Lung (tissue), 12 donors: Measurements from ENCODE around the gene SLC35F3. TPM values are rescaled to one million over a fixed set of nuclear protein-coding genes. Genes with fewer than 3 reads are reported as not detected.

Source experiments
- ATAC-seq: fragments of 200-7000 bp; cut with Tn5 transposase; one replicate; pipeline ENCODE4 v1.9.1; 2020; ENCODE audit warnings: moderate number of reproducible peaks; ENCODE audit not compliant: insufficient read depth, low FRiP score
- DNase-seq, 3 donors: peaks; one replicate each; pipeline ENCODE4 v3.0.0-alpha.2; 2013 to 2017
- H3K27ac ChIP-seq, 2 donors: one replicate each; pipeline ENCODE4 v1.5.1; 2013; ENCODE audit warnings: mild to moderate bottlenecking in 2 of 2, moderate library complexity in 2 of 2, control low read depth in 1 of 2, inconsistent platforms in 1 of 2, low read depth in 1 of 2, low read length in 1 of 2
- H3K27me3 ChIP-seq, 3 donors: one replicate each; pipeline ENCODE4 v1.5.1; 2013; ENCODE audit warnings: low read length in 2 of 3; ENCODE audit not compliant: control insufficient read depth in 3 of 3, insufficient read depth in 3 of 3
- H3K36me3 ChIP-seq, 4 donors: one replicate each; pipeline ENCODE4 v1.5.1; 2013; ENCODE audit warnings: low read length in 4 of 4, mild to moderate bottlenecking in 1 of 4, moderate library complexity in 1 of 4; ENCODE audit not compliant: control insufficient read depth in 4 of 4, insufficient read depth in 4 of 4
- H3K4me1 ChIP-seq, 5 donors: one replicate each; pipeline ENCODE4 v1.5.1; 2013; ENCODE audit warnings: low read length in 5 of 5, mild to moderate bottlenecking in 2 of 5, moderate library complexity in 1 of 5; ENCODE audit not compliant: control insufficient read depth in 5 of 5, insufficient read depth in 5 of 5
- H3K4me3 ChIP-seq: one replicate; pipeline ENCODE4 v1.5.1; 2013; ENCODE audit warnings: mild to moderate bottlenecking, control low read depth, moderate library complexity
- H3K9ac ChIP-seq, 2 donors: one replicate each; pipeline ENCODE4 v1.5.1; 2013; ENCODE audit warnings: low read length in 2 of 2, control low read depth in 1 of 2; ENCODE audit not compliant: insufficient read depth in 1 of 2
- H3K9me3 ChIP-seq, 4 donors: one replicate each; pipeline ENCODE4 v1.5.1; 2013; ENCODE audit warnings: low read length in 3 of 4, mild to moderate bottlenecking in 1 of 4, moderate library complexity in 1 of 4; ENCODE audit not compliant: control insufficient read depth in 4 of 4, insufficient read depth in 3 of 4
- WGBS, 2 donors: extraction: QIAGEN DNeasy Blood & Tissue Kit; methylation state at CpG; one replicate each; pipeline ENCODE4 v1.1.7; 2013; 5-methylcytosine and 5-hydroxymethylcytosine counted together
- polyA plus RNA-seq, 2 donors: library from polyadenylated mRNA; stranded (reverse); fragments of 200-250 nt; gene quantifications; one replicate each; pipeline ENCODE4 v1.2.1, GENCODE V29; 2013
- total RNA-seq, 2 donors: library from RNA; depleted of rRNA in 1 of 2; stranded (reverse); fragments of >200 nt in 1 of 2; gene quantifications; one replicate each; pipeline ENCODE4 v1.2.1, GENCODE V29; 2014 to 2021
- TF ChIP-seq, protein P1 (sequence below): IDR thresholded peaks from 2 replicates; pipeline ENCODE4 v1.5.1; 2012; ENCODE audit warnings: mild to moderate bottlenecking; ENCODE audit errors: control extremely low read depth, extremely low read depth
- donor health status: control.
- donor health status: control.
- donor health status: Bipolar disorder and iron deficiency.
- donor health status: healthy.
- donor health status: DM: yes; HTN: yes; CAD: no.

Gene SLC35F3
- total and polyA plus RNA-seq, 4 donors: 0.09 to 1.4 (median 0.48) TPM

DNA sequence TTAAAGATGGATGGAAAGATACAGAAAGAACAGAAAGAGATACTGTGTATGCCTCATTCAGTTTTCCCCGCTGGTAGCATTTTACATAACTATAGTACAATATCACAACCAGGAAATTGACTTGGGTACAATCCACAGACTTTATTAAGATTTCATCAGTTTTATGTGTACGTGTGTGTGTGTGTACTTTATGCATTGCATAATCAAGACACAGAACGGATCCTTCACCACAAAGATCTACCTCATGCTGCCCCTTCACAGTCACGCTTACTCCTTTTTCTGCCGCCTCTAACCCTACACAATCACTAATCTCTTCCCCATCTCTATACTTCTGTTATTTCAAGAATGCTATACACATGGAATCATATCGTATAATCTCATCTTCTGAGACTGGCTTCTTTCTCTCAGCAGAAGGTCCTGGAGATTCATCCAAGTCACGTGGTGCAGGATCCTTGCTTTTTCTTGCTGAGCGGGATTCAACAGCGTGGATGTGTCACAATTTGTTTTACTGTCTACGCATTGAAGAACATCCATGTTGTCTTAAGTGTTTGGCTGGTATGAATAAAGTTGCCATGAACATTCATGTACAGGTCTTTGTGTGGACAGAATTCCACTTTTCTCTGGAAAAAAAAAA lies 76.7 kb downstream of the SLC35F3 start:
- no peaks in the 10 kb centered on the region for H3K9me3 ChIP-seq
- DNase-seq: no peak
- WGBS, 2 donors: 75 to 81% methylated on average over 10 of the region's 10 CpGs
- no peaks in the 10 kb centered on the region for H3K4me1 ChIP-seq
- ATAC-seq: no peak
- H3K27ac ChIP-seq: no peak overlapping the region
- H3K4me3 ChIP-seq: no peak overlapping the region
- no peaks in the 10 kb centered on the region for H3K27me3 ChIP-seq
- no peaks in the 10 kb centered on the region for H3K36me3 ChIP-seq
- TF ChIP-seq, protein P1, sequence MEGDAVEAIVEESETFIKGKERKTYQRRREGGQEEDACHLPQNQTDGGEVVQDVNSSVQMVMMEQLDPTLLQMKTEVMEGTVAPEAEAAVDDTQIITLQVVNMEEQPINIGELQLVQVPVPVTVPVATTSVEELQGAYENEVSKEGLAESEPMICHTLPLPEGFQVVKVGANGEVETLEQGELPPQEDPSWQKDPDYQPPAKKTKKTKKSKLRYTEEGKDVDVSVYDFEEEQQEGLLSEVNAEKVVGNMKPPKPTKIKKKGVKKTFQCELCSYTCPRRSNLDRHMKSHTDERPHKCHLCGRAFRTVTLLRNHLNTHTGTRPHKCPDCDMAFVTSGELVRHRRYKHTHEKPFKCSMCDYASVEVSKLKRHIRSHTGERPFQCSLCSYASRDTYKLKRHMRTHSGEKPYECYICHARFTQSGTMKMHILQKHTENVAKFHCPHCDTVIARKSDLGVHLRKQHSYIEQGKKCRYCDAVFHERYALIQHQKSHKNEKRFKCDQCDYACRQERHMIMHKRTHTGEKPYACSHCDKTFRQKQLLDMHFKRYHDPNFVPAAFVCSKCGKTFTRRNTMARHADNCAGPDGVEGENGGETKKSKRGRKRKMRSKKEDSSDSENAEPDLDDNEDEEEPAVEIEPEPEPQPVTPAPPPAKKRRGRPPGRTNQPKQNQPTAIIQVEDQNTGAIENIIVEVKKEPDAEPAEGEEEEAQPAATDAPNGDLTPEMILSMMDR: no peak
- H3K9ac ChIP-seq: no peak overlapping the region

DNA sequence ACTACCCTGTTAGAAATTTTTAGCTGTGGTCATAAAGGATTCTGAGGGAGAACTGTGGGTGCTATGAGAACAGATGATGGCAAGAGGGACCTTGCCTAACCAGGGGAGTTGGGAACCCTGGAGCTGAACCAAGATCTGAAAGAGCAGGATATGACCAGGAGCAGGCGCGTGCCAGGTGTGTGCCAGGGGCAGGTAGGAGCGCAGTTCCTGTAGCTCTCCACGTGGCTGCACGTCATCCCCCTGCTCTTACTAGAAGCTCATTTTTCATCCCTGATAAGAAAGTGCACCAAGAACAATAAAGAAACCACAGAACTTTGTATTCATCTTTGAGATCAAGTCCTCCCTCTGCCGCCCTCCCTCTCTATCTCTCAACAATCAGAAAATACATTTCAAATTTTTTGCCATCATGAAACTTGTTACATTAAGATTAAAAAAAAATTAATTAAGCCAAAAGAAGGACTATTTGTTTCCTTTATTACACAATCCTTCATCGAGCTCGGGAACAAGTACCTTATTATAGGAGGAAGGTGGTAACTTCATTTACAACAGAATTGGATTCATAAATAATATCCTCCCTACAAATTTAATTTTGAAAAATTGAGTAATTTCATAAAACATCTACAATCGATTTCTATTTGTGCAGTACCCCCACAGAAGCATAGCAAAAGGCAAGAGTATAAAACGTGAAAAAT lies 78.5 kb downstream of the SLC35F3 start:
- Histone ChIP-seq H3K27me3 (no peaks in the 10 kb centered on the region), H3K4me3 (no peak overlapping the region), H3K27ac (no peak overlapping the region), H3K9me3 (no peaks in the 10 kb centered on the region), H3K4me1 (no peaks in the 10 kb centered on the region), H3K36me3 (no peaks in the 10 kb centered on the region), H3K9ac (no peak overlapping the region)
- no peak for DNase-seq
- 71 to 72% methylated on average over 10 of the region's 10 CpGs for WGBS, 2 donors
- ATAC-seq: no peak
- TF ChIP-seq, protein P1: no peak

DNA sequence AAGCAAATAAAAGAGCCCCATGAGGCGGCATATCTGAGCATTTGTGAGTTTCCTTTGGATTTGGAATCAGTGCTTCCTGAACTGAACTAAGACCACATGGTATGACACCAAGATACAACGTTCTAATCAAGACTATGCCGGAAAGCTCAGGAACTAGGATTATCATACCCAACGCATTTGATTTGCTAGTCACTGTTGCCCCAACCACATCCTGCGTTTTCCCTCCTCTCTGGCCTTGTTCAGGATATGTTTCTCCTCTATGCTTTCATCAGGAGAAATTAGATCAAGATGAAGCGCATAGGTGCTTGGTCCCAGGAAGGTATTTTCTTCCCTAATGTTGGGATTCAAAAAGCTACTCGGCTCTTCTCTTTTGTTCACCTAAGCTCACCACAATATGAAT lies 79.3 kb downstream of the SLC35F3 start:
- no peaks in the 10 kb centered on the region for H3K27me3 ChIP-seq
- 82 to 86% methylated on average over 7 of the region's 7 CpGs for WGBS, 2 donors
- ATAC-seq (no peak), DNase-seq (no peak)
- H3K4me1 ChIP-seq: no peaks in the 10 kb centered on the region
- no peak overlapping the region for H3K27ac ChIP-seq
- H3K36me3 ChIP-seq: no peaks in the 10 kb centered on the region
- TF ChIP-seq, protein P1: no peak
- no peak overlapping the region for H3K9ac ChIP-seq
- H3K4me3 ChIP-seq: no peak overlapping the region
- H3K9me3 ChIP-seq: no peaks in the 10 kb centered on the region
